IMR-90 (cell line): ENCODE results near the gene TBC1D22A. TPM values are rescaled to one million over a fixed set of nuclear protein-coding genes. Genes with fewer than 3 reads are reported as not detected.

ENCODE experiments used
- ATAC-seq: fragments of 200-7000 bp; cut with Tn5 transposase; 2 replicates; pipeline ENCODE4 v1.9.1; 2020; ENCODE audit warnings: low read depth, mild to moderate bottlenecking, moderate library complexity
- BruUV-seq: library from RNA; stranded (reverse); fragments of 400-500 nt; replicated peaks from 2 replicates; lab custom pipeline; 2021; lab: Mats Ljungman, UMichigan
- CTCF ChIA-PET: fragments of 300-600 bp; formaldehyde crosslinking; extraction: SDS; loops from one replicate; lab custom pipeline; 2021; ENCODE audit warnings: antibody characterized with exemption; lab: Yijun Ruan, JAX
- POLR2A ChIA-PET: fragments of 300-600 bp; sonication (Branson Sonifier 250); formaldehyde crosslinking; loops from one replicate; lab custom pipeline; 2022; ENCODE audit warnings: antibody characterized with exemption; ENCODE audit not compliant: unreplicated experiment; lab: Charles Lee
- DNase-seq: peaks from one replicate; pipeline ENCODE4 v3.0.0; 2013
- H2AFZ ChIP-seq: replicated peaks from 2 replicates; pipeline ENCODE3; 2013; ENCODE audit warnings: low read length, mild to moderate bottlenecking; ENCODE audit not compliant: poor library complexity
- H2AK5ac ChIP-seq: 2 replicates; pipeline ENCODE4 v1.6.1; 2013; ENCODE audit warnings: low read depth, low read length, inconsistent platforms
- H2AK9ac ChIP-seq: replicated peaks from 2 replicates; pipeline ENCODE3; 2013; ENCODE audit warnings: mild to moderate bottlenecking, low read depth, low read length, moderate library complexity; ENCODE audit not compliant: poor library complexity
- H2BK120ac ChIP-seq: 2 replicates; pipeline ENCODE4 v1.6.1; 2013; ENCODE audit warnings: low read depth, low read length, inconsistent platforms
- H2BK15ac ChIP-seq: 3 replicates; pipeline ENCODE4 v1.6.1; 2013; ENCODE audit warnings: low read depth, low read length, inconsistent platforms
- H2BK20ac ChIP-seq: 2 replicates; pipeline ENCODE4 v1.6.1; 2013; ENCODE audit warnings: low read depth, mild to moderate bottlenecking, inconsistent platforms, low read length, moderate library complexity
- H2BK5ac ChIP-seq: 2 replicates; pipeline ENCODE4 v1.6.1; 2013; ENCODE audit warnings: mild to moderate bottlenecking, low read depth, low read length, inconsistent platforms; ENCODE audit not compliant: poor library complexity, severe bottlenecking
- H3K14ac ChIP-seq: replicated peaks from 2 replicates; pipeline ENCODE4 v1.6.1; 2013; ENCODE audit warnings: low read depth, low read length, inconsistent platforms
- H3K18ac ChIP-seq: 2 replicates; pipeline ENCODE4 v1.6.1; 2013; ENCODE audit warnings: low read depth, low read length, control low read depth
- H3K23ac ChIP-seq: 2 replicates; pipeline ENCODE4 v1.6.1; 2013; ENCODE audit warnings: low read depth, low read length, inconsistent platforms
- H3K27ac ChIP-seq: 2 replicates; pipeline ENCODE4 v1.5.1; 2013; ENCODE audit warnings: mild to moderate bottlenecking, control low read depth, low read length; ENCODE audit not compliant: insufficient read depth
- H3K27me3 ChIP-seq: 2 replicates; pipeline ENCODE4 v1.6.1; 2013; ENCODE audit warnings: low read length; ENCODE audit not compliant: control insufficient read depth, insufficient read depth
- H3K36me3 ChIP-seq: 2 replicates; pipeline ENCODE4 v1.6.1; 2013; ENCODE audit warnings: low read length, mixed read lengths; ENCODE audit not compliant: control insufficient read depth, insufficient read depth
- H3K4ac ChIP-seq: 2 replicates; pipeline ENCODE4 v1.6.1; 2013; ENCODE audit warnings: low read depth, low read length, inconsistent platforms
- H3K4me1 ChIP-seq: 2 replicates; pipeline ENCODE4 v1.6.1; 2013; ENCODE audit warnings: low read length, mixed read lengths; ENCODE audit not compliant: control insufficient read depth, insufficient read depth
- H3K4me2 ChIP-seq: 2 replicates; pipeline ENCODE4 v1.6.1; 2013; ENCODE audit warnings: low read depth, mild to moderate bottlenecking, control low read depth, low read length, moderate library complexity
- H3K4me3 ChIP-seq: 2 replicates; pipeline ENCODE4 v1.5.1; 2013; ENCODE audit warnings: low read depth, mild to moderate bottlenecking, control low read depth, low read length, moderate library complexity; ENCODE audit not compliant: insufficient read depth
- H3K56ac ChIP-seq: 2 replicates; pipeline ENCODE4 v1.6.1; 2013; ENCODE audit warnings: low read length, inconsistent platforms; ENCODE audit not compliant: insufficient read depth; ENCODE audit errors: extremely low read depth
- H3K79me1 ChIP-seq, 2 experiments: 2 replicates each; pipeline ENCODE4 v1.6.1; 2013; ENCODE audit warnings: low read length in 2 of 2, inconsistent platforms in 1 of 2, low read depth in 1 of 2
- H3K9ac ChIP-seq: 2 replicates; pipeline ENCODE4 v1.6.1; 2013; ENCODE audit warnings: low read depth, low read length, control low read depth
- H3K9me1 ChIP-seq: 2 replicates; pipeline ENCODE4 v1.6.1; 2013; ENCODE audit warnings: low read length, inconsistent platforms; ENCODE audit not compliant: insufficient read depth
- H3K9me3 ChIP-seq: 2 replicates; pipeline ENCODE4 v1.6.1; 2013; ENCODE audit warnings: low read length; ENCODE audit not compliant: control insufficient read depth, insufficient read depth
- H4K20me1 ChIP-seq: 2 replicates; pipeline ENCODE4 v1.6.1; 2013; ENCODE audit warnings: low read length, inconsistent platforms; ENCODE audit not compliant: insufficient read depth
- H4K5ac ChIP-seq: 2 replicates; pipeline ENCODE4 v1.6.1; 2013; ENCODE audit warnings: mild to moderate bottlenecking, low read depth, low read length, control low read depth
- H4K8ac ChIP-seq, 2 experiments: 2 replicates each; pipeline ENCODE4 v1.6.1; 2013; ENCODE audit warnings: low read depth in 2 of 2, low read length in 2 of 2, control low read depth in 1 of 2, inconsistent platforms in 1 of 2
- H4K91ac ChIP-seq: 2 replicates; pipeline ENCODE4 v1.6.1; 2013; ENCODE audit warnings: low read depth, low read length, inconsistent platforms; ENCODE audit not compliant: insufficient read depth
- MAZ ChIP-seq: IDR thresholded peaks from 2 replicates; pipeline ENCODE4 v1.6.1; 2012; ENCODE audit warnings: low read depth, mild to moderate bottlenecking, low read length, improper control_type of control experiment, moderate library complexity, borderline replicate concordance
- WGBS, 2 experiments: methylation state at CpG; one replicate each; pipeline versions ENCODE4 v1.1.5 to v1.1.7; 2013; ENCODE audit warnings: missing lambda C conversion rate in 2 of 2; ENCODE audit not compliant: insufficient read length in 1 of 2; ENCODE audit errors: extremely low coverage in 2 of 2; 5-methylcytosine and 5-hydroxymethylcytosine counted together
- dilution Hi-C: fragments of 300-500 bp; cut with HindIII; formaldehyde crosslinking; loops from one replicate; pipeline ENCODE4 v1.14.3; 2018; ENCODE audit warnings: low sequenced_read_pairs; ENCODE audit not compliant: unreplicated experiment
- in situ Hi-C: fragments of 300-500 bp; cut with MboI; formaldehyde crosslinking; loops from 3 replicates; pipeline ENCODE4 v1.14.3; 2019; ENCODE audit warnings: low sequenced_read_pairs, inconsistent platforms, mixed read lengths
- intact Hi-C: fragments of 100-400 bp; cut with micrococcal nuclease; formaldehyde crosslinking; loops from 2 replicates; pipeline ENCODE4 v1.10.0; 2022
- polyA plus RNA-seq, 3 experiments: library from polyadenylated mRNA; depleted of rRNA; stranded (reverse); fragments of >200 nt; gene quantifications; 2 replicates each; pipeline ENCODE4 v1.2.3, GENCODE V29; 2012; ENCODE audit warnings: low replicate concordance in 1 of 3
- total RNA-seq: library from RNA; depleted of rRNA; stranded (reverse); fragments of >200 nt; gene quantifications from 2 replicates; pipeline ENCODE4 v1.2.3, GENCODE V29; 2012

TBC1D22A gene
- total and polyA plus RNA-seq, 2 of the 4 experiments (the other 2 are of a cell fraction) = 9.0 to 16.7 TPM

DNA sequence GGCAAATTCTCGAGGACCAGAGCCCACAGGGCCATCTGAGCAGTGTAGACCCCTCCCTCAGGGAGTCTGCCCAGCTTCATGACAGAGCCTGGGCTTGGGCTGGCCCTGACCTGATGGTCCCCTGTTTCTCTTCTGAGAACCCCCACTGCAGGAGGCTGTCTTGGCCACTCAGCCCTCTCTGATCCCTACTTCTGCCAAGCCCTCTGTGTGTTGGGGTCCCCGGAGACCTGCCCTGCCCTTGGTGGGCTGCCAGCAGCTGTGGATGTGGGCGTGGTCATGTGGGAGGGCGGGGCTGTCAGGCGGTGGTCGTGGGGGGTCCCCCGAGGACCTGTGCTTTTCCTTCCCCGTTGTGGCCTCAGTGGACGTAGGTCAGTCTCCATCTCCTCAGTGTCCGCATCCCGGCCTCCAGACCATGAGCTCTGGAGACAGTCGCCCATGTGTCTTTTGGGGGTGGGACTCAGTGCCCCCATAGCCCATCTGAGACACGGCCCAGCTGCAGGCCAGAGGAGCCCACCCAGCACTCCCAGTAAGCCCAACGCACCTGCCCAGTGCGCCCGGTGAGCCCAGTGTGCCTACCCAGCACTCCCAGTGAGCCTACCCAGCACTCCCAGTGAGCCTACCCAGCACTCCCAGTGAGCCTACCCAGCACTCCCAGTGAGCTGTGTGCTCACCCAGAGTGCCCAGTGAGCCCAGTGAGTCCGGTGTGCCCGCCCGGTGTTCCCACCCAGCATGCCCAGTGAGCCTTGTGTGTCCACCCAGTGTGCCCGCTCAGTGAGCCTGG is 409.2 kb downstream of the TBC1D22A start:
- Histone ChIP-seq H3K9me1 (peaks cover 5% of the 10 kb centered on the region; the same call in 1 of the 2 replicates), H2AK9ac (no peak overlapping the region), H3K9me3 (no peaks in the 10 kb centered on the region), H4K20me1 (no peaks in the 10 kb centered on the region; the same call in 1 of the 2 replicates), H4K8ac (no peak overlapping the region), H2AK5ac (no peak overlapping the region), H4K91ac (no peak overlapping the region), H3K23ac (no peak overlapping the region), H3K4ac (no peak overlapping the region), H3K4me1 (peaks cover 10% of the 10 kb centered on the region), H3K27ac (no peak overlapping the region), H3K4me2 (no peak overlapping the region), H2BK5ac (no peak overlapping the region), H3K18ac (no peak overlapping the region), H3K4me3 (no peak overlapping the region), H3K36me3 (no peaks in the 10 kb centered on the region), H2AFZ (no peak overlapping the region), H2BK20ac (no peak overlapping the region), H3K56ac (no peak overlapping the region), H2BK120ac (no peak overlapping the region), H4K5ac (no peak overlapping the region), H3K9ac (no peak overlapping the region), H2BK15ac (no peak overlapping the region), H3K27me3 (no peaks in the 10 kb centered on the region), H3K79me1 (no peaks in the 10 kb centered on the region; a peak in 1 of 4 replicates), H3K14ac (no peak overlapping the region)
- CTCF ChIA-PET = interaction anchor here (1.0 kb wide), 1 partner anchor 10 kb away, joined by 3 read pairs; no protein-coding TSS in a partner anchor
- DNase-seq (no peak), ATAC-seq (no peak)
- POLR2A ChIA-PET = no interaction called here
- intact Hi-C loops (no loop called here), dilution Hi-C loops (no loop called here), in situ Hi-C loops (no loop called here)
- 85% methylated on average over 8 of the region's 20 CpGs; no CpG with 5 or more reads in 1 of the 2 experiments for WGBS, 2 experiments
- no peak for TF ChIP-seq MAZ
- BruUV-seq = no TSS peak
